ENCODE data around the gene RAB3A.

GRCh38 chr19:18221815-18222725, 18.2 kb upstream of the RAB3A start:
- TF ChIP-seq GATA2 (IDR thresholded peaks at IDR 0.05; ENCODE audit: low read depth, low read length) (no peak), GATA3 (IDR thresholded peaks at IDR 0.05; ENCODE audit: low read depth, low read length) (no peak)

Data from SH-SY5Y (cell line).